Transverse colon (tissue), 4 donors: Measurements from ENCODE around the gene VGLL4. TPM values are rescaled to one million over a fixed set of nuclear protein-coding genes. Genes with fewer than 3 reads are reported as not detected.

ENCODE experiments used
- DNase-seq: peaks from one replicate; pipeline ENCODE4 v3.0.0-alpha.2; 2019
- H3K27ac ChIP-seq, 4 donors: fragments of 200-600 bp; sonication (generic); 2 replicates each; pipeline ENCODE4 v1.5.1; 2016 to 2018; ENCODE audit warnings: inconsistent platforms in 4 of 4
- H3K27me3 ChIP-seq: fragments of 200-600 bp; sonication (generic); 2 replicates; pipeline ENCODE4 v1.5.1; 2017; ENCODE audit warnings: inconsistent platforms
- H3K36me3 ChIP-seq, 4 donors: fragments of 200-600 bp; sonication (generic); 2 replicates each; pipeline ENCODE4 v1.5.1; 2017 to 2019; ENCODE audit warnings: inconsistent platforms in 4 of 4
- H3K4me1 ChIP-seq, 4 donors: fragments of 200-600 bp; sonication (generic); 2 replicates each; pipeline ENCODE4 v1.5.1; 2017 to 2020; ENCODE audit warnings: inconsistent platforms in 4 of 4
- H3K4me3 ChIP-seq, 4 donors: fragments of 200-600 bp; sonication (generic); 1 replicate in 1 of 4; 2 replicates in 3 of 4; pipeline versions ENCODE4 v1.5.1 to v1.6.1; 2017 to 2019; ENCODE audit warnings: inconsistent platforms in 4 of 4
- H3K9me3 ChIP-seq, 2 donors: fragments of 200-600 bp; sonication (generic); 2 replicates each; pipeline ENCODE4 v1.5.1; 2017 to 2019; ENCODE audit warnings: inconsistent platforms in 2 of 2
- EP300 ChIP-seq: sonication (generic); formaldehyde crosslinking; IDR thresholded peaks from one replicate; pipeline ENCODE4 v1.6.1; 2017; ENCODE audit warnings: antibody characterized with exemption, low read depth
- POLR2A ChIP-seq: fragments of 450-650 bp; IDR thresholded peaks from one replicate; pipeline ENCODE4 v1.6.1; 2016; ENCODE audit warnings: antibody characterized with exemption, mild to moderate bottlenecking, moderate library complexity
- POLR2AphosphoS5 ChIP-seq, 3 donors: sonication (generic); formaldehyde crosslinking; IDR thresholded peaks; one replicate each; pipeline ENCODE4 v1.6.1; 2016; ENCODE audit warnings: antibody characterized with exemption in 3 of 3
- WGBS, 2 donors: methylation state at CpG; one replicate each; pipeline ENCODE4 v1.1.5; 2018; ENCODE audit warnings: low coverage in 1 of 2; 5-methylcytosine and 5-hydroxymethylcytosine counted together
- in situ Hi-C, 4 donors: fragments of 200-750 bp; cut with MboI; loops; one replicate each; pipeline versions ENCODE4 v1.15.0 to v1.15.1; 2017; ENCODE audit warnings: low sequenced_read_pairs in 3 of 4, low pct_ligation_motif_present in 1 of 4, low pct_unique_long_range_greater_than_20kb in 1 of 4
- intact Hi-C: fragments of 100-400 bp; cut with DNase I; formaldehyde crosslinking; loops from one replicate; pipeline ENCODE4 v1.15.1; 2023; ENCODE audit warnings: low total_unique reads
- total RNA-seq, 4 donors: library from RNA; depleted of rRNA; stranded (reverse); fragments of >200 nt; gene quantifications; one replicate each; pipeline ENCODE4 v1.1.0, GENCODE V29; 2016
- TF ChIP-seq, protein P1 (sequence below), 5 experiments: fragments of 200-600 bp in 3 of 5; fragments of 450-650 bp in 2 of 5; sonication (generic) in 3 of 5; IDR thresholded peaks; 1 replicate in 2 of 5; 2 replicates in 3 of 5; pipeline ENCODE4 v1.5.1; 2016 to 2017; ENCODE audit warnings: antibody characterized with exemption in 5 of 5, inconsistent platforms in 3 of 5, mild to moderate bottlenecking in 2 of 5, moderate library complexity in 1 of 5

Gene VGLL4
- total RNA-seq, 4 donors from 2014 or later, result 67.3 to 175 (median 95.0) TPM

GRCh38 chr3:11651900-11652299, 8.2 kb upstream of the VGLL4 start:
- Histone ChIP-seq H3K36me3 (no peaks in the 10 kb centered on the region), H3K27ac (no peak overlapping the region), H3K4me1 (peaks cover 0 to 3% (median 1%) of the 10 kb centered on the region in 4 donors), H3K27me3 (no peaks in the 10 kb centered on the region), H3K9me3 (no peaks in the 10 kb centered on the region), H3K4me3 (no peak overlapping the region)
- no peak for TF ChIP-seq POLR2A
- TF ChIP-seq EP300, result no peak
- TF ChIP-seq, protein P1, sequence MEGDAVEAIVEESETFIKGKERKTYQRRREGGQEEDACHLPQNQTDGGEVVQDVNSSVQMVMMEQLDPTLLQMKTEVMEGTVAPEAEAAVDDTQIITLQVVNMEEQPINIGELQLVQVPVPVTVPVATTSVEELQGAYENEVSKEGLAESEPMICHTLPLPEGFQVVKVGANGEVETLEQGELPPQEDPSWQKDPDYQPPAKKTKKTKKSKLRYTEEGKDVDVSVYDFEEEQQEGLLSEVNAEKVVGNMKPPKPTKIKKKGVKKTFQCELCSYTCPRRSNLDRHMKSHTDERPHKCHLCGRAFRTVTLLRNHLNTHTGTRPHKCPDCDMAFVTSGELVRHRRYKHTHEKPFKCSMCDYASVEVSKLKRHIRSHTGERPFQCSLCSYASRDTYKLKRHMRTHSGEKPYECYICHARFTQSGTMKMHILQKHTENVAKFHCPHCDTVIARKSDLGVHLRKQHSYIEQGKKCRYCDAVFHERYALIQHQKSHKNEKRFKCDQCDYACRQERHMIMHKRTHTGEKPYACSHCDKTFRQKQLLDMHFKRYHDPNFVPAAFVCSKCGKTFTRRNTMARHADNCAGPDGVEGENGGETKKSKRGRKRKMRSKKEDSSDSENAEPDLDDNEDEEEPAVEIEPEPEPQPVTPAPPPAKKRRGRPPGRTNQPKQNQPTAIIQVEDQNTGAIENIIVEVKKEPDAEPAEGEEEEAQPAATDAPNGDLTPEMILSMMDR (IDR thresholded peaks at IDR 0.05), result peak; percentile 48 to 70 (median 59)
- TF ChIP-seq POLR2AphosphoS5 (IDR thresholded peaks at IDR 0.05), result no peak
- in situ Hi-C loops, result loop anchor here in 3 of 4 donors (5.0 to 25.0 kb wide), 5 partner anchors 160 to 415 kb away; no protein-coding TSS in a partner anchor
- intact Hi-C loops, result loop anchor here (2.0 to 10.0 kb wide), 3 partner anchors 71 to 273 kb away; no protein-coding TSS in a partner anchor
- 22 to 38% methylated on average over 2 of the region's 2 CpGs for WGBS, 2 donors
- no peak for DNase-seq

- intact Hi-C loops (loop anchor here (2.0 to 10.0 kb wide), 2 partner anchors 71 to 153 kb away; no protein-coding TSS in a partner anchor), in situ Hi-C loops (loop anchor here in 3 of 4 donors (5.0 to 25.0 kb wide), 5 partner anchors 161 to 414 kb away; no protein-coding TSS in a partner anchor)
- peaks cover 0 to 3% (median 1%) of the 10 kb centered on the region in 4 donors for H3K4me1 ChIP-seq
- no peak overlapping the region for H3K4me3 ChIP-seq
- no peaks in the 10 kb centered on the region for H3K27me3 ChIP-seq
- H3K27ac ChIP-seq, result no peak overlapping the region
- H3K36me3 ChIP-seq, result no peaks in the 10 kb centered on the region
- H3K9me3 ChIP-seq, result no peaks in the 10 kb centered on the region
- no peak for DNase-seq
- TF ChIP-seq, protein P1 (IDR thresholded peaks at IDR 0.05), result no peak
- TF ChIP-seq POLR2A (no peak), EP300 (no peak), POLR2AphosphoS5 (IDR thresholded peaks at IDR 0.05) (no peak)
- 53 to 71% methylated on average over 4 of the region's 4 CpGs for WGBS, 2 donors
Measured at GRCh38 chr3:11651477-11651876, 7.8 kb upstream of the VGLL4 start.

DNA sequence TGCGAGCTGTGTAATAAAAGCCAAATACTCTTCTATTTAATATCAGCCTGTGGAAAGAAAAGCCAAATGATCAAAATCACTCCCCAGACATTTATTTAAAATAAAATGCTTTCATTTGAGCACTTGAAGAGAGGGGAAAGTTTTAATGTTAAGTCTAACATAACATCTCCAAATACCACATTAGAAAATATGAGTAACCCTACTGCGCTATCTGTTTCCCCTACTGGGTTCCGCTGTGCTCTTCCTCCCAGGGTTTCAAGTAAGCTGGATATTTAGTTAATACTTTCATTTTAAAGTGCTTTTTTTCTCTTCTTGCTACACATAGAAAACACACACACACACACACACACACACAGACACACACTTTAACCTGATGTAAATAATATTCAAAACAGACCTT, 6.7 kb upstream of the VGLL4 start:
- intact Hi-C loops (loop anchor here (2.0 to 10.0 kb wide), 2 partner anchors 72 to 154 kb away; no protein-coding TSS in a partner anchor), in situ Hi-C loops (loop anchor here in 3 of 4 donors (5.0 to 25.0 kb wide), 5 partner anchors 162 to 413 kb away; no protein-coding TSS in a partner anchor)
- TF ChIP-seq POLR2A, result no peak
- TF ChIP-seq, protein P1 (IDR thresholded peaks at IDR 0.05), result no peak
- no peak for TF ChIP-seq EP300
- no peak for TF ChIP-seq POLR2AphosphoS5 (IDR thresholded peaks at IDR 0.05)
- peaks cover 0 to 3% (median 1%) of the 10 kb centered on the region in 4 donors for H3K4me1 ChIP-seq
- H3K27me3 ChIP-seq, result no peaks in the 10 kb centered on the region
- DNase-seq, result no peak
- H3K36me3 ChIP-seq, result no peaks in the 10 kb centered on the region
- H3K27ac ChIP-seq, result no peak overlapping the region
- WGBS, 2 donors, result 82 to 100% methylated on average over 3 of the region's 3 CpGs
- H3K9me3 ChIP-seq, result no peaks in the 10 kb centered on the region
- no peak overlapping the region for H3K4me3 ChIP-seq

GRCh38 chr3:11648735-11649134, 5.0 kb upstream of the VGLL4 start:
- in situ Hi-C loops, result loop anchor here in 1 of 4 donors (5.0 kb wide), 1 partner anchor 266 kb away; no protein-coding TSS in a partner anchor

More at GRCh38 chr3:11648735-11649134, 5.0 kb upstream of the VGLL4 start:
- intact Hi-C loops, result loop anchor here (10.0 kb wide), 1 partner anchor 64 kb away; no protein-coding TSS in a partner anchor
- no peaks in the 10 kb centered on the region for H3K9me3 ChIP-seq
- H3K4me3 ChIP-seq, result no peak overlapping the region
- TF ChIP-seq, protein P1 (IDR thresholded peaks at IDR 0.05), result no peak
- TF ChIP-seq POLR2AphosphoS5 (IDR thresholded peaks at IDR 0.05), result no peak
- no peak for TF ChIP-seq EP300
- no peak for TF ChIP-seq POLR2A
- peaks cover 0 to 10% (median 4%) of the 10 kb centered on the region in 4 donors for H3K4me1 ChIP-seq
- 68 to 77% methylated on average over 1 of the region's 1 CpG for WGBS, 2 donors
- no peak overlapping the region for H3K27ac ChIP-seq
- no peak for DNase-seq
- no peaks in the 10 kb centered on the region for H3K36me3 ChIP-seq
- no peaks in the 10 kb centered on the region for H3K27me3 ChIP-seq
